Islet precursor cell (in vitro differentiated cells): ENCODE results near the gene KCNG4.
A peak's percentile ranks its signal among the peaks of the same experiment; 100 is the strongest.
"Not testable (repeated sequence)": the region's sequence is repeated elsewhere in the genome, so short reads cannot be mapped to it uniquely, and the experiment has no call there.

Source experiments
- DNase-seq: peaks from one replicate; pipeline ENCODE4 v3.0.0-alpha.2; 2018

The KCNG4 gene

DNA sequence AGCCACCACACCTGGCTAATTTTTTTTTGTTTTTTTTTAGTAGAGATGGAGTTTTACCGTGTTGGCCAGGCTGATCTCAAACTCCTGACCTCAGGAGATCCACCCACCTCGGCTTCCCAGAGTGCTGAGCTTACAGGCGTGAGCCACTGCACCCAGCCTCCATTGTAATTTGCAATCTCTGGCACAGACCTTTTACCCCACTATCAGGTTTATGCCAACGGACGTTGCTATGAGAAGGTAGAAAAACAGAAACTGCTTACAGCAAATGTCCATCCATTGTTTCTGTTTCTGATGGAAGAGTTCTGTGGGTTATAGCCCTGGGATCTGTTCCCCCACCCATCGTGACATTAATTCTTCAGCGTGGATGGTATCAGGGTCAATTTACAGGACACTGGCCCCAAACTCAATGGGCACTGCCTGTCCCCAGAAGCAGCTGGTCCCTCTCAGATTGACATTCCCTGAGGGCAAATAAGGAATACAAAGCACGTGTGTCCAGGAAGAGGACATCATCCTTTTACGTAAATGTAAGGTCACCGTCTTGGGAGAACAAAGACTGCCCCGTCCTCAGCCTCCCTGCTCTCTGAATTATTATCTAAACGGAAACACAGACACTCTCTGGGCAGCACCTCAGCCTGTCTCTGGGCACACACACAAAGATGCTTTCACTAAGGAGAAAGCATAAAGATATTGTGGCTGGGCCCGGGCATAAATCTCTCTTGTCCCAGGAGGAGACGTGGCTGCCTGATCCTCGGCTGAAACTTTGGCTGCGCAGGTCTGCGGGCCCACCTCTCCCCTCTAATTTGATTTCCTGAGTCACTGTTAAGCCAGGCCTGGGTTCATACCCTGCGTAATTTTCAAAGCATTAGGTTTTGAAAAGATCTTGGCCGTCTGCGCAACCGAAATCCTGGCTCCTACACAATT, 5.2 kb downstream of the KCNG4 start:
- no peak for DNase-seq

DNA sequence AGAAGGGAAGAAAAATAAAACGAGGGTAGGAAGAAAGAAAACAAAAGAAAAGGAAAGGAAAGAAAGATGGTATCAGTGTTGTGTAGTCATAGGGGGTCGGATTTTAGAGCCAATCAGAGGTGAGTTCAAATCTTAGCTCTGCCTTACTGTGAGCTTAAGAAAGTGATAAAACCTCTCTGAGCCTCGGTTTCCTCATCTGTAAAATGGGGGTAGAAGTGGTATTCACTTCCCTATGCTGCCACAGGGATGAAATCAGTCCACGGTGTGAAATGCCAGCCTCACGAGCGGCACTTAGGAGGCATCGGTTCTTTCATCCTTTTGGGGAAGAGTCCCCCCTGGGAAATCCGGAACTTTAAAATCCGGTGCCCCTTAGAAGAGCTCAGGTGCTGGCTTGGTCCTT, 6.1 kb downstream of the KCNG4 start:
- DNase-seq: no peak

DNA sequence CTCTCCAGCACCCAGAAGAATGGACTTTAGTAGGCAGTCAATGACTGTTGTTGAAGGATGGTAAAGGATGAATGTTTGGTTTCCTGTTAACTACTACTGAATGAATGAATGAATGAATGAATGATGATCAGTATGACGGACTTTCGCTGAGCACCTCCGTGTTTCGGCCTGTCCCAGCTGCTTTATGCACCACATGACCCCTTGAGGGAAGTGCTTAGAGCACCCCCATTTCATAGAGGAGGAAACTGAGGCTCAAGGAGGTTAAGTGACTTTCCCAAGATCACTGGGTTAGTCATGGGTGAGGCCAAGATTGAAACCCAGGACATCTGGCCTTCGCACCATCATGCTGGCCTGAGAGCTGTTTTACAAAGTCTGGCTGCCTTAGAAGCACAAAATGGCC, 6.8 kb downstream of the KCNG4 start:
- no peak for DNase-seq

DNA sequence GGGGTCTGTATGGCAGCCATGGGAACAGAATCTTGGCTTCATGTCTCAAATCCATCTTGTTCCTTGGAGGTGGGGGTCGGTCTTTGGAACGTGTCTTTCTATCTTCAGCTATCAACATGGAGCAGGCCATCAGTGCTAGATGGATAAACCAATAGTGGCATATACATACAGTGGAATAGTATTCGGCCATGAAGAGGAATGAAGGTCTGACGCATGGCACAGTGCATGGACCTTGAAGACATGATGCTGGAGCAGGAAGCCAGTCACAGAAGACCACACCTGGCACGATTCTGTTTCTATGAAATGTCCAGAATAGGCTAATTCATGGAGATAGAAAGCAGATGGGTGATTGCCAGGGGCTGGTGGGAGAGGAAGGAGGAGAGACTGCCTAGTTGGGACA, 7.8 kb downstream of the KCNG4 start:
- no peak for DNase-seq

DNA sequence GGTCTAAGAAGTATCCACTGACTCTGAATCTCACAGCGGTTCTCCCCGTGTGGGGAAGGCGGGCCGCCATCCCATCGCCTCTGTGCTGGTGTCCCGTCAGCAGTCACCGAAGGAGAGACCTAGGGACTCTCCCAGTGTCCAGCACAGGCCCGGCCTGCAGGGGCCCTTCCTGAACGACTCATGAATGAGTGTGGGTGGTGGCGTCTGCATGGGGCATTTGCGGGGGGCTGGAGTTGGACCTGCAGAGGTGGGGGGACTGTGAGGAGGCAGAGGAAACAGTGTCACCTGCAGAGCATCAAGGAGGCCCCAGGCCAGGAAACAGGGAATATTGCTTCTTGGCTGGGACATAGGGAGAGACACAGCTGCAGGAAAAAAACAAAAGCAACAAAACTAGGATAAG, 10.3 kb downstream of the KCNG4 start:
- no peak for DNase-seq

DNA sequence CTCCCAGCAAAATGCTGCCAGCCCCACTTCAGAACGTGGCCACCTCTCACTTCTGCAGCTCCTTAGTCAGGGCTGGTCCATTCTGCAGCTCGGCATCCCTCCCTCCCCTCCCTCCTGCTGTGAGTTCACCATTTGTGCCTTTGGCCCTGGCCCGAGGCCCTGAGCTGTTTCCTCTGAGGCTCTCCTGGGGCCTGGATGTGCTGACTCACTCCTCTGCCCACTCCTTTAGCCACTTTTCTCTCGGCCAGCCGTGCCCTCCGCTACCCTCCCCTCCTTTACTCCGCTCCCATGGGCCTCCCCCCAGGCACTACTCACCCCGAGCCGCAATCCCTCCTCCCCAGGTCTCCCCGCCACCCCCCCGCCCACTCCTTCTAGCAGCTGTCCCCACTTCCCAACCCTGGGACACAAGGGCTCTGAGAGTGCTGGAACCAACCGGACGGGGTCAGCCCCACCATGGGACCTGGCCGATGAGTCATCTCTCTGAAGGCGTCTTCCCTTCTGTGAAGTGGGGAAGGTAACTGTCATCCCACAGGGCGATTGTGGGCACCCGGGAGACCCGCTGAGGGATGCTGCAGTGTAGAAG, 11.5 kb downstream of the KCNG4 start:
- peak; percentile 97 for DNase-seq

DNA sequence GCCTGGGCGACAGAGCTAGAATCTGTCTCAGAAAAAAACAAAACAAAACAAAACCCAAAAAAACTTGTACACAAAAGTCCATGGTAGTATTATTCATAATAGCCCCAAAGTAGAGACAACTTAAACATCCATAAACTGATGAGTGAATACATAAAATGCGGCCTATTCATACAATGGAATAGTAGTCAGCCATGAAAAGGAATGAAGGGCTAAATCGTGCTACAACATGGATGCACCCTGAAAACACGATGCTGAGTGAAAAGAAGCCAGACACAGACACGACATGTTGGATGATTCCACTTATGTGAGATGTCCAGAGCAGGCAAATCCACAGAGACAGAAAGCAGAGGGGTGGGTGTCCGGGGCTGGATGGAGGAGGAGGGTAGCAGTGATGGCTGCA, 12.3 kb downstream of the KCNG4 start:
- no peak for DNase-seq

DNA sequence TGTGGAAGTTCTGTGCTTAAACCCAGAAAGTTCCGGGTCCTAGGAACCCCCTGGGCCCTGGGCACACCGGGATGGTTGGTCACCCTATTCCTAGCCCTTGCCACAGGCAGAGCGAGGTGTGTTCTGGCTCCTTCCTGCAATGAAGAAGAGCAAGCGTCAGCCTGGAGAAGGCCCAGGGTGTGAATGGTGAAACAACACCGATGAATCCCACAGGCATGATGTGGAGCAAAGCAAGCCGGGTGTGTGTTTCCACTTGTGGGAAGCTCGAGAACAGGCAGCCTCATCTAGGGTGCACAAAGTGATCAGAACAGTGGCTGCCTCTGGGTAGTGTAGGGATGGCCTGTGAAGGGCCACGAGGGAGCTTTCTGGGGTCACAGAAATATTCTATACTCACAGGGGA, 13.8 kb downstream of the KCNG4 start:
- DNase-seq: no peak

DNA sequence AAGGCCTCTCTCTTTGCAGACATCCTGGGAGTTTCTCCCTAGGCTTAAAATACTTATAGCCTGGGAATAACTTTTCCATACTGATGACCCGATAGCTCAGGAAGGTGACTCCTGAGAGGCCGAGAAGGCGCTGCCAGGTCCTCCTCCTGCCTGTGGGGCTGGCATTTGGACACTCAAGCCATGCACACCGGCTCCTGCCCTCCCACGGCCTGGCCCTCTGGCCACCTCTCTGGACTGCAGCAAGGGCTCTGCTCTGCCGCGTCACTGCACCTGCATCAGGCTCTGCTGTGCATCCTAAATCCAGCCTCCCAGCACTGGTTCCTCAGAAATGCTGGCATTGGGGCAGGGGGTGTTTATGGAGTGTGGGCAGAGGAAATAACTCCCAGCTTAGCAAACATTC, 14.2 kb downstream of the KCNG4 start:
- no peak for DNase-seq

DNA sequence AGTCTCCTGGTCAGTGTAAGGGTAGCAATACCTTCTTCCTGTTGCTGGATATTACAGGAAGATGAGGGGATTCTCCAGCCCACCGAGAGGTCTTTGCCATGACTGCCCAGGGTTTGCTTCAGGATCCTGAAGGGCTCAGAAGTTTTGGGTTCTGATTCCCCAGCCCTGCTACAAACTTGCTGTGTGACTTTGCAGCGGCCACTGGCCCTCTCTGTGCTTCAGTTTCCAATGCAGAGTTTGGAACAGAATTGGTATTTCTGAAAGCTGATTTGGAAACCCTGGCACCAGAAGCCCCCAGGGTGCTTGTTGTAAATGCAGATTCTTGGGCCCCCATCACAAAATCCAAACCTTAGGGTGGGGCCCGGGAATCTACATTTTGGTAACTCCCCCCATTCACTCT, 14.7 kb downstream of the KCNG4 start:
- DNase-seq: no peak

DNA sequence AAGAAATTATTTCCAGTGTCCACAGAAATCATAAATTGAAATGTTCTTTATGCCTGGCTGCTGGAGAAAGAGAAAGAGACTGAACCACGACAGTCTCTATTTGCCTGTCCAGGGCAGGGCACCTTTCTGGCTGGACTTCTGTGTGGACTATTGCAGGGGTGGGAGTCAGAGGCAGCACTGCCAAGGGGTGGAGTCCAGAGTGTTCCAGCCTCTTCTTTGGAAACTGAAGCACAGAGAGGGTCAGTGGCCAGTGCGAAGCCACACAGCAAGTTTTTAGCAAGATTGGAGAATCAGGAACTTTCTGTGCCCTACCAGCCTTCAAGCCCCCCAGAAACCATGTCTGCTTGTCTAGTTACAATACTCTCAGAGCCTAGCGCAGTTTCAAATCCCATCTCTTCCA, 15.3 kb downstream of the KCNG4 start:
- no peak for DNase-seq

DNA sequence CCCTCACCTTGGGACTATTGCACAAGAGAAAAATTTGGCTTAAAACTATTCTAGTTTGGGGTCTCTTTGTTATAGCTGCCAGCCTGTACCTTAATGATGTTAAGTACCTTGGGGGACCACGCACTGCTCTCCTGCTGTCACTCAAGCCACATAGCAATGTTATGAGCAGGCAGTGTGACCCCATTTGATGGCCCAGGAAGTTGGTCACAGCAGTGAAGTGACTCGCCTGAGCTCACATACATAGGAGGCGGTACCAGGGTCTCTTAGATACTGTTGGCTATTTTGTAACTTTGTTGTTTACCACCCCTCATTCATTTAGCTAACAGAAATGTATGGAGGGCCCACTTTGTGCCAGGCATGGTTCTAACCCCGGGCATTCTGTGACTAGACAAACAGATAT, 16.4 kb downstream of the KCNG4 start:
- no peak for DNase-seq

DNA sequence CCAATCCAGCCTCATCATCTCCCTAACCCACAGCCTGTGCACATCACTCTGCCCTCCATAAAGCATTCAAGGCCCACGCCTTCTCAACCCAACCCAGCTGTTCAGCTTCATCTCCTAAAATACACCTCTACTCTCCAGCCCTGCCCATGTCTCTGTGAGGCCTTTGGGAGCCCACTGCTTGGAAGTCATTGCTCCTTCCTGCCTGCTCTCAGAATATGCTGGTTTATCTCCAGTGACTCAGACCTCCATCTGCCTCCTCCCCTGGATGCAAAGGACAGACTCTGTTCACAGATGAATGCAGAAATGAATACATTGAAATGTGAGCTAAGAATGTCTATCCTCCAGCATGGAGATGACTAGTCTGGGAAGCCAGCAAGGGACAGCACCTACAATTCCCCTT, 19.0 kb downstream of the KCNG4 start:
- DNase-seq: no peak

DNA sequence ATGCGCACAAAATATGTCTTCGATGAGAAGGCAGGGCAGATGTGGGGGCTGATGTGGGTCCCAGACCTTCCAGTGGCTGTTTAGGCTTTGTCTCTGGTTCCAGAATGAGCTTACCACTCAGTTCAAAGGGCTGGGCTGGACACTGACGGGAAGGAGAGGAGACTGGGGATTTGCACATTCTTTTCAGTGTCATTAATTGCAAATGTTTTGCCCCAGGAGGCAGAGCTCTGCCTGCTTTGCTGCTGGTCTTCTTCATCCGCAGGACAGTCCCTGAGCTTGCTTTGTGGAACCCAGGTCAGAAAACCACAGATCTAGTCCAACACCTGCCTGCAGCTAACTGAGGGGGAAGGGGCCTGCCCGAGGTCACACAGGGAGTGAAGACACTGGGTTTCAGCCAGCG, 20.9 kb downstream of the KCNG4 start:
- DNase-seq: peak; percentile 93

DNA sequence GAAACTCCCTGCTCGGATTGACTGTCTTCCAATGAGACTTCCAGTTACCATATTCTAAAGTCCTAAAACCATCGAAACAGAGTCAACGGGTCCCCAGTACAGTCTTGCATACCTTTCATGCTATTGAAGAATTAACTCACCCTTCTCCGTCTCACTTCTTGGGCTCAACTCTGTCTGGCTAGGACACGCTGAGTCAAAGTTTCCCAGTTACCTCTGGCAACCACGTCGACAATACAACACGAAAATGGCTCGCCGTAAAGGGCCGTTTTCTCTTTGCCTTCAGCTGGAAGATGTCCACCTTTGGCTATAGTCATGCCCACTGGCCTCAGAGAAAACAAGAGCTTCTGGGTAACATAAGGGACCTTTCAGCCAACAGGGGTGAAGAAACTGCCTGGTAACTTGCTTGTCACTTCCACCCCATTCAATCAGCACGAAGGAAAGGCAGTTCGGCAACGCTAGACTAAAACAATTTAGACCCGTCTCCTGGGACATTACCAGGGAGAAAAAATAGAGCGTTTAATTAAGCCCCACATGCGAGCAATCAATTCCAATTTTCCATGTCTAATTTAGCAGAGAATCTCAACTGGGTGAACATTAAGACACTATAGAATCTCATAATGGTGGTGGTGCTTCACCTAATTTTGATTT, 21.5 kb downstream of the KCNG4 start:
- DNase-seq: peak; percentile 76

DNA sequence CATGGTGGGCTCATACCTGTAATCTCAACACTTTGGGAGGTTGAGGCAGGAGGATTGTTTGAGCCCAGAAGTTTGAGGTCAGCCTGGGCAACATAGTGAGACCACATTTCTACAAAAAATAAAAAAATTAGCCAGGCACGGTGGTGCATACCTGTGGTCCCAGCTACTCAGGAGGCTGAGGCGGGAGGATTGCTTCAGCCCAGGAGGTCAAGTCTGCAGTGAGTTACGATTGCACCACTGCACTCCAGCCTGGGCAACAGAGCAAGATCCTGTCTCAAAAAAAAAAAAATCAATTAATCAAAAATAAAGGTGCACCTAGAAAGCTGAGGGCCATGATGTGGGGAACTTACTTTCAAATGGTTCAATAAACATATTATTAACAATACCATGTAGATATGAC, 23.7 kb downstream of the KCNG4 start:
- not testable (repeated sequence) for DNase-seq

DNA sequence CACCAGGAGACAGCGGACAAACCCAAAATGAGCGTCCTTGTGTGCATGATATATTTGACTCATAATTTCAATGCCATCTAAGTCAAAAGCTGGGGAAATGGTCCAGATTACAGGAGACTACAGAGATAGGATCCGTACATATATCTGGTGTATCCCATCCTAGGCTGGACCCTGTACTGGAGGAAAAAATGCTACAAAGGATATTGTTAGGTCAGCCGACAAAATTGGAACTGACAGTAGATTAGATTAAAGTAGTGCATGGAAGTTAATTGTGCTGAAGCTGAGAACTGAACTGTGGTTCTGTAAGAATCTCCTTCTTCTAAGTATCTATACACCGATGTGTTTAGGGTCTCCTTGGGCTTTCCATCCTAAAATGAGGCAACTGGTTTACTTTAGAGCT, 24.3 kb downstream of the KCNG4 start:
- DNase-seq: no peak

DNA sequence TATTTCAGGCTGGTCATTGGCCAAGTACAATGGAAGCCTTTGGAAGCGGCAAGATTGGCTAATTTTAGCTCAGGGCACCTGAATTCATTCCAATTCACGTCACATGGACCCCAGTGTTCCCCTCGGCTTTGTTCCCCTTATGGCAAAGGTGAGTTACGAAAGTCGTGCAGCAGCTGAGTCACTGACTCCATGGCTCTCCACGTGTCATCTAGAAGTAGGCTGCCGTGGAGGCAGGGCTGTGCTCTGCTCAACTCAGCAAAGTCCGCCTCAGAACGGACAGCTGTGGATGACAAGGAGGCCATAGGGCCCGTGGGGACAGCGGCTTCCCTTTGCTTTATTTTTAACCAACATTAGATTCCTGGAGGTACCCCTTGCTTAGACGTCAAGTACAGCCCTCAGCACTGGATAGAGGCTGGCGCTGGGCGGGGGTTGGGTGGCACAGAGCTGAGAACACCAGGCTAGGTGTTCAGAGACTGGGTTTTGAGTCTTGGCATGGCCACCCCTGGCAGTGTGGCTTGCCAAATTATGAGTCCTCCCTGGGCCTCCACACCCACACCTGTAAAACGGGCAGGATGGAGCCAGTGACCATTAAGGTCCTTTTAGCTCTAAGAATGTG, 25.3 kb downstream of the KCNG4 start:
- DNase-seq: no peak

DNA sequence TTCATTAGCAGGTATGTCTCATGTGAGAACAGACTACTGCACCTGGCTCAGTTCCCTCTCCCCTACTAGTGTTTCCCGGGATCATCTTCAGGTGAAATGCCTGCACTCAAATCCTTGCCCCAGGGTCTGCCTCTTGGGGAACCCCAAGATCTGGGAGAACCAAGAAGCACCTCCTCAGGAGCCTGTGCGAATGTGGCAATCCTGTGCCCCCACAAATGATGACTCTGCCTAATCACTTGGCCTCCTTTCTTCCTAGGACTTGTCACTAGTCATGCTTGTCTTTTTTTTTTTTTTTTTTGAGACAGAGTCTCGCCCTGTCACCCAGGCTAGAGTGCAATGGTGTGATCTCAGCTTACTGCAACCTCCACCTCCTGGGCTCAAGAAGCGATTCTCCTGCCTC, 27.2 kb downstream of the KCNG4 start:
- DNase-seq: no peak

DNA sequence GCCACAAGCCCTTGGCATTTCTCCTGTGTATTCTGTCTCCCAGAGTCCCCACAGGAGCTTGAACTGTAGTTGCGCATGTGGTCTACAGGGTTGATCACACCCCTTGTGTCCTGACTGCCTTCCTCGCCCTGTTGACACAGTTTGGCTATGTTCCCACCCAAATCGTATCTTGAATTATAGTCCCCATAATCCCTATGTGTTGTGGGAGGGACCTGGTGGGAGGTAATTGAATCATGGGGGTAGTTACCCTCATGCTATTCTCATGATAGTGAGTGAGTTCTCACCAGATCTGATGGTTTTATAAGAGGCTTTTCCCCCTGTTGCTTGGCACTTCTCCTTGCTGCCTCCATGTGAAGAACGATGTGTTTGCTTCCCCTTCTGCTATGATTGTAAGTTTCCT, 27.7 kb downstream of the KCNG4 start:
- DNase-seq: no peak

DNA sequence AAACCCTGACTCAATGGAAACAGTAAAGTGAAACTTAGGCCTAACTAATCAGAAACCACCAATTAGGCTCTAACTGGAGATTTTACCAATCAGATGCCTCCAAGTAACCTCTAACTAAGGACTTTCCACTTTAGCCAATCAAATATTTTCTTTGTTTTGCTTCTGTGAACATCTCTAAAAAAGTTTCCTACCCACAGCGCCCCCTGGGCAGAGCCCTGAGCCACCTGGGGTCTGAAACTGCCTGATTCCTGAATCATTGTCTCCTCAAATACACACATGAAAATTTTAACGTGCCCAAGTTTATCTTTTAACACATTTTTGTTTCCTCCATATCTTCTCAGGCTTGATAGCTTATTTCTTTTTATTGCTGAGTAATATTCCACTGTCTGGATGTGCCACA, 29.8 kb downstream of the KCNG4 start:
- no peak for DNase-seq

DNA sequence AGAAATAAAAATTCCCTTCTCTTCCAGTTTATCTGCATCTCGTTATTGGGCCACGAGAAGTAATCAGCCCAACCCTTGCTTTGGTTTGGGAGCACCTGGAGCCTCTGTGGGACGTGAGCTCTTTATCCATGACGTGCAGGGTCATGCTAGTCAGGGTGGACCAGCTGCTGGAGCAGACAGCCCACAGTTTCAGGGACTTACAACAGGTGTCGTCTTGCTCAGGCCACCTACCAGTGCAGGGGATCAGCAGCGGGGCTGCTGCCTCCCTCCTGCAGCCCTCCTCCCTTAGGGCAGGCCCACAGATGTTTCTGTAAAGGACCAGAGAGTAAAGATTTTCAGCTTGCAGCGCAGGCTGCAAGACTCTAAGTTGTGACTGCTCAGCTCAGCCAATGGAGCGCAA, 31.9 kb downstream of the KCNG4 start:
- DNase-seq: no peak

DNA sequence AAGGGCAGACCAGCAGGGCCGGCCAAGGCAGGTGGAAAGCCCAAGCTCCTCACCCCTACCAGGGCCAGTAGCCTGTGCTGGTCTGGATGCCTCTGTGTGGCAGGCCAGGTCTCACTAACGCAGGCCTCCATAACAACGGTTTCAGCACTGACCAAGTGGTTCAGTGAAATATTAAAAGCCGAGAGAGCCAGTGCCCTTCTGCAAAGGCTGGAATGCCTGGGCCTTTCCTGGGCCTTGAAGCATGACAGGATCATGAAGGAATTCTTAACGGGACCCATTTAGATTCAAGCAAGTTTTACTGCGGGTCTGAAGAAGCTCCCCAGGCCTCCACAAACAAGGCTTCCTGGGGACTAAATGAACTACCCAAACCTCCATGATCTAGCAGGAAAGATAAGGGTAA, 32.6 kb downstream of the KCNG4 start:
- DNase-seq: no peak
